GM12878 (cell line): ENCODE results near the gene FCN2.

Source experiments
- CBX5 ChIP-seq: sonication (generic); IDR thresholded peaks from 2 replicates; pipeline ENCODE4 v1.6.1; 2016; ENCODE audit warnings: low read depth, moderate library complexity, mild to moderate bottlenecking, inconsistent platforms
- CTCF ChIP-seq, 3 experiments: IDR thresholded peaks in 2 of 3; conservative IDR thresholded peaks in 1 of 3; 2 replicates each; pipeline ENCODE4 v1.5.1; 2011; ENCODE audit warnings: low read depth in 3 of 3, low read length in 3 of 3, mild to moderate bottlenecking in 3 of 3, control low read depth in 2 of 3, moderate library complexity in 2 of 3, inconsistent platforms in 1 of 3, mixed read lengths in 1 of 3; ENCODE audit not compliant: control insufficient read depth in 2 of 3, insufficient read depth in 1 of 3; ENCODE audit errors: extremely low read depth in 1 of 3
- EP300 ChIP-seq, 2 experiments: fragments of 150-350 bp in 1 of 2; IDR thresholded peaks; 2 replicates each; pipeline ENCODE4 v1.6.1; 2011 to 2012; ENCODE audit warnings: low read depth in 2 of 2, low read length in 2 of 2, borderline replicate concordance in 1 of 2, improper control_type of control experiment in 1 of 2, inconsistent platforms in 1 of 2; ENCODE audit not compliant: control insufficient read depth in 1 of 2
- EZH2 ChIP-seq: IDR thresholded peaks from 2 replicates; pipeline ENCODE4 v1.6.1; 2012; ENCODE audit warnings: low read depth, mild to moderate bottlenecking, control low read depth, inconsistent platforms, low read length, borderline replicate concordance; ENCODE audit not compliant: control insufficient read depth
- HDAC6 ChIP-seq: fragments of 200-600 bp; sonication (generic); IDR thresholded peaks from one replicate; pipeline ENCODE4 v1.8.0; 2017; ENCODE audit warnings: antibody characterized with exemption; ENCODE audit not compliant: unreplicated experiment
- POLR2AphosphoS2 ChIP-seq: IDR thresholded peaks from 2 replicates; pipeline ENCODE4 v1.6.1; 2011; ENCODE audit warnings: low read depth, mild to moderate bottlenecking, low read length, improper control_type of control experiment, moderate library complexity
- POLR2AphosphoS5 ChIP-seq: IDR thresholded peaks from 2 replicates; pipeline ENCODE4 v1.6.1; 2011; ENCODE audit warnings: mild to moderate bottlenecking, low read length, inconsistent platforms
- RFX5 ChIP-seq: IDR thresholded peaks from 2 replicates; pipeline ENCODE4 v1.6.1; 2011; ENCODE audit warnings: low read depth, low read length, improper control_type of control experiment
- SMAD1 ChIP-seq: fragments of 450-650 bp; IDR thresholded peaks from 2 replicates; pipeline ENCODE4 v1.6.1; 2018; ENCODE audit warnings: mild to moderate bottlenecking, low read depth; ENCODE audit not compliant: partially characterized antibody
- TAF1 ChIP-seq: IDR thresholded peaks from 2 replicates; pipeline ENCODE4 v1.6.1; 2011; ENCODE audit warnings: mild to moderate bottlenecking, low read depth, low read length, borderline replicate concordance
- WRNIP1 ChIP-seq: IDR thresholded peaks from 2 replicates; pipeline ENCODE4 v1.6.1; 2011; ENCODE audit warnings: low read depth, low read length, improper control_type of control experiment, borderline replicate concordance

DNA sequence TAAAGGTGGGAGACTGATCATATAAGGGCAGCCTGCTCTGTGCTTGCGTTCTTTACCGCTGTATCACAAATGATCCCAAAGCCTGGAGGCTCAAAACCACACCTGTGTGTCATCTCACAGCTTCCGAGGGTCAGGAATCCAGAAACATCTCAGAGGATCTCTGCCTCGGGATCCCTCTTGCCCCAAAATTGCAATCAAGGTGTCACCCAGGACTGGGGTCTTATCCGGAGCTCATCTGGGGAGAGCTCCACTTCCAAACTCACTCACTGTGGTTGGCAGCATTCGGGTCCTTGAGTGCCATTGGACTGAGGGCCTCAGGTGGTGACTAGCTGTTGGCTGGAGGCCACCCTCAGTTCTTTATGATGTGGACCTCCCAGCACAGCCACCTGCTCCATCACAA, 26.7 kb upstream of the FCN2 start:
- no peak for TF ChIP-seq WRNIP1
- no peak for TF ChIP-seq POLR2AphosphoS2
- no peak for TF ChIP-seq CTCF (IDR thresholded peaks at IDR 0.05 in 2 of 3, conservative IDR thresholded peaks at IDR 0.05 in 1 of 3; ENCODE audit: control insufficient read depth in 2 of 3, extremely low read depth in 1 of 3, insufficient read depth in 1 of 3, low read depth in 3 of 3, low read length in 3 of 3)
- no peak for TF ChIP-seq EZH2
- TF ChIP-seq CBX5, result no peak
- TF ChIP-seq POLR2AphosphoS5, result no peak
- TF ChIP-seq SMAD1, result no peak
- no peak for TF ChIP-seq RFX5
- no peak for TF ChIP-seq TAF1
- TF ChIP-seq EP300 (IDR thresholded peaks at IDR 0.05; ENCODE audit: borderline replicate concordance in 1 of 2, control insufficient read depth in 1 of 2, low read depth in 2 of 2, low read length in 2 of 2), result no peak
- TF ChIP-seq HDAC6, result no peak
